GM19438 (cell line): ENCODE data around the gene RNASEL.
A peak's percentile ranks its signal among the peaks of the same experiment; 100 is the strongest.
"Not testable (repeated sequence)": the region's sequence is repeated elsewhere in the genome, so short reads cannot be mapped to it uniquely, and the experiment has no call there.

Experiments
- ATAC-seq: cut with Tn5 transposase; IDR thresholded peaks from one replicate; pipeline ENCODE4 v1.9.1; 2021; ENCODE audit warnings: low read depth; ENCODE audit not compliant: unreplicated experiment

Gene RNASEL

GRCh38 chr1:182588500-182589396 is at the start of gene RNASEL:
RNASEL (minus strand) TSS chr1:182589256; CDS start chr1:182586806, 2,450 bp downstream.
- peak; percentile 83 for ATAC-seq

- ATAC-seq: no peak
These were observed 48.7 kb upstream of the RNASEL start for GRCh38 chr1:182637769-182638168.

- ATAC-seq: no peak
These were observed 46.8 kb upstream of the RNASEL start for GRCh38 chr1:182635871-182636270.

GRCh38 chr1:182634306-182635072 is 45.4 kb upstream of the RNASEL start:
- ATAC-seq: no peak

GRCh38 chr1:182633657-182634281 is 44.7 kb upstream of the RNASEL start:
- no peak for ATAC-seq

- no peak for ATAC-seq
These were observed 44.0 kb upstream of the RNASEL start for GRCh38 chr1:182633031-182633430.

GRCh38 chr1:182632441-182632857 is 43.4 kb upstream of the RNASEL start:
- not testable (repeated sequence) for ATAC-seq

- ATAC-seq: no peak
These were observed 42.9 kb upstream of the RNASEL start for GRCh38 chr1:182631954-182632353.

GRCh38 chr1:182631053-182631677 is 42.1 kb upstream of the RNASEL start:
- no peak for ATAC-seq

GRCh38 chr1:182630586-182630985 is 41.5 kb upstream of the RNASEL start:
- ATAC-seq: no peak

GRCh38 chr1:182629499-182630096 is 40.5 kb upstream of the RNASEL start:
- no peak for ATAC-seq

GRCh38 chr1:182629080-182629479 is 40.0 kb upstream of the RNASEL start:
- ATAC-seq: no peak

GRCh38 chr1:182628657-182629056 is 39.6 kb upstream of the RNASEL start:
- no peak for ATAC-seq

- no peak for ATAC-seq
These were observed 38.6 kb upstream of the RNASEL start for GRCh38 chr1:182627622-182628021.

GRCh38 chr1:182626527-182626926 is 37.5 kb upstream of the RNASEL start:
- ATAC-seq: no peak

GRCh38 chr1:182625719-182626504 is 36.9 kb upstream of the RNASEL start:
- peak; percentile 35 for ATAC-seq

GRCh38 chr1:182625024-182625423 is 36.0 kb upstream of the RNASEL start:
- ATAC-seq: no peak

GRCh38 chr1:182624577-182624976 is 35.5 kb upstream of the RNASEL start:
- no peak for ATAC-seq

- ATAC-seq: peak; percentile 82
These were observed 34.0 kb upstream of the RNASEL start for GRCh38 chr1:182622901-182623528.
